Endodermal cell (in vitro differentiated cells): ENCODE results near the gene GLIS1. TPM values are rescaled to one million over a fixed set of nuclear protein-coding genes. Genes with fewer than 3 reads are reported as not detected.

ENCODE experiments used
- DNase-seq: peaks from one replicate; pipeline ENCODE4 v3.0.0-alpha.2; 2017
- H3K27ac ChIP-seq: 2 replicates; pipeline ENCODE4 v1.5.1; 2013; ENCODE audit warnings: mild to moderate bottlenecking, low read depth, low read length, moderate library complexity
- H3K27me3 ChIP-seq: 2 replicates; pipeline ENCODE4 v1.6.1; 2013; ENCODE audit warnings: mild to moderate bottlenecking, low read length, moderate library complexity; ENCODE audit not compliant: insufficient read depth, control insufficient read depth, poor library complexity, severe bottlenecking
- H3K36me3 ChIP-seq: 2 replicates; pipeline ENCODE4 v1.7.0; 2013; ENCODE audit warnings: mild to moderate bottlenecking, low read length, moderate library complexity; ENCODE audit not compliant: control insufficient read depth, insufficient read depth
- H3K4me1 ChIP-seq: one replicate; pipeline ENCODE4 v1.7.0; 2013; ENCODE audit warnings: low read length; ENCODE audit not compliant: control insufficient read depth, insufficient read depth
- H3K4me3 ChIP-seq: 2 replicates; pipeline ENCODE4 v1.5.1; 2013; ENCODE audit warnings: mild to moderate bottlenecking, low read length, moderate library complexity
- H3K9ac ChIP-seq: 2 replicates; pipeline ENCODE4 v1.6.1; 2013; ENCODE audit warnings: mild to moderate bottlenecking, low read length, moderate library complexity; ENCODE audit not compliant: poor library complexity, severe bottlenecking; ENCODE audit errors: extremely low read depth
- H3K9me3 ChIP-seq: 2 replicates; pipeline ENCODE4 v1.6.1; 2013; ENCODE audit warnings: mild to moderate bottlenecking, low read length, moderate library complexity; ENCODE audit not compliant: control insufficient read depth
- H3K27ac Mint-ChIP-seq: 2 replicates; pipeline ENCODE4 v1.8.0; 2020; ENCODE audit warnings: mixed read lengths
- H3K27me3 Mint-ChIP-seq: 2 replicates; pipeline ENCODE4 v1.8.0; 2021; ENCODE audit warnings: mild to moderate bottlenecking, mixed read lengths; ENCODE audit not compliant: insufficient read depth
- H3K36me3 Mint-ChIP-seq: 2 replicates; pipeline ENCODE4 v1.8.0; 2020; ENCODE audit warnings: low read depth, mixed read lengths
- H3K4me1 Mint-ChIP-seq: 2 replicates; pipeline ENCODE4 v1.8.0; 2020; ENCODE audit warnings: mixed read lengths
- H3K4me3 Mint-ChIP-seq: 2 replicates; pipeline ENCODE4 v1.8.0; 2020; ENCODE audit warnings: mild to moderate bottlenecking, moderate library complexity, mixed read lengths
- H3K9me3 Mint-ChIP-seq: 2 replicates; pipeline ENCODE4 v1.8.0; 2020; ENCODE audit warnings: mild to moderate bottlenecking, mixed read lengths
- CTCF ChIP-seq: fragments of 200-600 bp; sonication (generic); conservative IDR thresholded peaks from 2 replicates; pipeline ENCODE4 v1.5.0; 2021; ENCODE audit warnings: antibody characterized with exemption, mild to moderate bottlenecking
- WGBS, 2 experiments: methylation state at CpG; one replicate each; pipeline versions ENCODE4 v1.1.5 to v1.1.7; 2013; ENCODE audit warnings: missing lambda C conversion rate in 2 of 2, mixed read lengths in 1 of 2; ENCODE audit not compliant: insufficient coverage in 1 of 2, insufficient read length in 1 of 2; 5-methylcytosine and 5-hydroxymethylcytosine counted together
- total RNA-seq, 2 donors: library from RNA; stranded (reverse); fragmentation: NEBNext Ultra II Directional in 1 of 2; extraction: Animal tissue kit (Norgen Biotek cat#: 25700) in 1 of 2; gene quantifications; 2 replicates in 1 of 2; 3 replicates in 1 of 2; pipeline ENCODE4 v1.2.1, GENCODE V29; 2021

The GLIS1 gene
- total RNA-seq, 2 donors from 2014 or later, result 2.1 to 3.9 TPM

DNA sequence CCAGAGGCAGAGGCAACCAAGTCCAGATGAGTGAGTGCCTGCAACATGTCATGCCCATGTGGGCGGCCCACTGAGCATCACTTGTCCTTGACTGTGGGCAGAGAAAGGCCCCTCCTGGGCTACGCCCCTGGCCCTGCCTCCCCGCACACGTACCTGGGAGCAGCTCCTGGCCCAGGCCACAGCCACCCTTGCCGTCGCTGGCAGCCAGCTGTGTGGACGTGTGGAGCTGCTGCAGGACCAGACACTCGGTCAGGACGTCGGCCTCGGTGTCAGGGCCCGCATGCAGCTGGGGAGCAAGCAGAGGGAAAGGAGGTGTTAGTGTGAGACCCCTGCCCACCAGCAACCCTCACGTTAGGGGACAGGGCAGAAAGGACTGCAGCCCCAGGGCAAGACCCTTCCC, 218.5 kb downstream of the GLIS1 start:
- no peaks in the 10 kb centered on the region for H3K27me3 ChIP-seq

GRCh38 chr1:53519421-53519820, 219.5 kb downstream of the GLIS1 start:
- peaks cover 2% of the 10 kb centered on the region for H3K27me3 Mint-ChIP-seq
- no peaks in the 10 kb centered on the region for H3K9me3 Mint-ChIP-seq
- H3K36me3 ChIP-seq, result no peaks in the 10 kb centered on the region
- 63 to 89% methylated on average over 3 to 8 of the region's 8 CpGs for WGBS, 2 experiments
- no peak overlapping the region for H3K27ac ChIP-seq
- H3K4me3 ChIP-seq, result no peak overlapping the region
- H3K9ac ChIP-seq, result peak overlapping the region; percentile 28
- H3K27ac Mint-ChIP-seq, result peak overlapping the region; percentile 60
- peaks cover 7% of the 10 kb centered on the region for H3K4me1 Mint-ChIP-seq
- H3K27me3 ChIP-seq, result no peaks in the 10 kb centered on the region
- no peaks in the 10 kb centered on the region for H3K9me3 ChIP-seq
- H3K4me1 ChIP-seq, result peaks cover 10% of the 10 kb centered on the region
- peak; percentile 62 for DNase-seq
- no peak for TF ChIP-seq CTCF
- H3K36me3 Mint-ChIP-seq, result no peaks in the 10 kb centered on the region
- H3K4me3 Mint-ChIP-seq, result no peak overlapping the region

More for the DNA sequence above, 218.5 kb downstream of the GLIS1 start:
- no peak overlapping the region for H3K27ac ChIP-seq
- H3K4me1 Mint-ChIP-seq, result peaks cover 7% of the 10 kb centered on the region
- no peaks in the 10 kb centered on the region for H3K36me3 ChIP-seq
- no peak overlapping the region for H3K9ac ChIP-seq
- no peak for TF ChIP-seq CTCF
- H3K9me3 Mint-ChIP-seq, result no peaks in the 10 kb centered on the region
- H3K4me1 ChIP-seq, result peaks cover 10% of the 10 kb centered on the region
- DNase-seq, result no peak
- H3K4me3 Mint-ChIP-seq, result no peak overlapping the region
- H3K36me3 Mint-ChIP-seq, result no peaks in the 10 kb centered on the region
- no peak overlapping the region for H3K4me3 ChIP-seq
- no peak overlapping the region for H3K27ac Mint-ChIP-seq
- H3K27me3 Mint-ChIP-seq, result no peaks in the 10 kb centered on the region
- 80 to 94% methylated on average over 1 to 13 of the region's 13 CpGs for WGBS, 2 experiments
- no peaks in the 10 kb centered on the region for H3K9me3 ChIP-seq

DNA sequence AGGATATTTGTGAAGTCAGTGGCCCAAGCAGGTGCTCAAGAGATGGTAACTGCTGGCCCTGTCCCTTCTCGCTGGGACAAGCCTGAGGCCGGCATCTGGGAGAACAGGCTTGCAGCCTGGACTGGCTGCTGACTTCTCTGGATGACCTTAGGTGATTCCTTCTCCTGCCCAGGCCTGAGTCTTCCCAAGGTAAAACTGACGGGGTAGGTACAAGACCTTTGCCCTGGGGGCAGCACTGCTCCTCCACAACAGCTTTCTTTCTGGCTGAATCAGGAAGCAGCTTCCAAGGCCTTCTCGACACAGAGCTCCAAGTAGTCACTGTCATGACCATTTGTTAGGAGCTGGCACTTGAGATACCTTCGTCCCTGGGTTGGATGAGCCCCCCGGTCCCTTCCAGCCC, 220.2 kb downstream of the GLIS1 start:
- Histone ChIP-seq H3K27me3 (no peaks in the 10 kb centered on the region), H3K4me1 (peaks cover 10% of the 10 kb centered on the region), H3K9me3 (no peaks in the 10 kb centered on the region), H3K4me3 (no peak overlapping the region), H3K36me3 (no peaks in the 10 kb centered on the region), H3K9ac (peak overlapping the region; percentile 28), H3K27ac (no peak overlapping the region)
- 87 to 88% methylated on average over 5 to 6 of the region's 6 CpGs for WGBS, 2 experiments
- H3K36me3 Mint-ChIP-seq, result no peaks in the 10 kb centered on the region
- DNase-seq, result peak; percentile 63
- peak overlapping the region; percentile 60 for H3K27ac Mint-ChIP-seq
- H3K9me3 Mint-ChIP-seq, result no peaks in the 10 kb centered on the region
- peaks cover 2% of the 10 kb centered on the region for H3K27me3 Mint-ChIP-seq
- TF ChIP-seq CTCF, result peak; percentile 48
- no peak overlapping the region for H3K4me3 Mint-ChIP-seq
- peaks cover 7% of the 10 kb centered on the region for H3K4me1 Mint-ChIP-seq
